Activated CD8-positive, alpha-beta memory T cell treated with anti-CD3 and anti-CD28 coated beads, Interleukin-2, amount 50 U/mL, for 4 hours (primary cell): ENCODE measurements around the gene TSSK2.

Source experiments
- DNase-seq: peaks from one replicate; pipeline ENCODE4 v3.0.0-alpha.2; 2020

Gene TSSK2

DNA sequence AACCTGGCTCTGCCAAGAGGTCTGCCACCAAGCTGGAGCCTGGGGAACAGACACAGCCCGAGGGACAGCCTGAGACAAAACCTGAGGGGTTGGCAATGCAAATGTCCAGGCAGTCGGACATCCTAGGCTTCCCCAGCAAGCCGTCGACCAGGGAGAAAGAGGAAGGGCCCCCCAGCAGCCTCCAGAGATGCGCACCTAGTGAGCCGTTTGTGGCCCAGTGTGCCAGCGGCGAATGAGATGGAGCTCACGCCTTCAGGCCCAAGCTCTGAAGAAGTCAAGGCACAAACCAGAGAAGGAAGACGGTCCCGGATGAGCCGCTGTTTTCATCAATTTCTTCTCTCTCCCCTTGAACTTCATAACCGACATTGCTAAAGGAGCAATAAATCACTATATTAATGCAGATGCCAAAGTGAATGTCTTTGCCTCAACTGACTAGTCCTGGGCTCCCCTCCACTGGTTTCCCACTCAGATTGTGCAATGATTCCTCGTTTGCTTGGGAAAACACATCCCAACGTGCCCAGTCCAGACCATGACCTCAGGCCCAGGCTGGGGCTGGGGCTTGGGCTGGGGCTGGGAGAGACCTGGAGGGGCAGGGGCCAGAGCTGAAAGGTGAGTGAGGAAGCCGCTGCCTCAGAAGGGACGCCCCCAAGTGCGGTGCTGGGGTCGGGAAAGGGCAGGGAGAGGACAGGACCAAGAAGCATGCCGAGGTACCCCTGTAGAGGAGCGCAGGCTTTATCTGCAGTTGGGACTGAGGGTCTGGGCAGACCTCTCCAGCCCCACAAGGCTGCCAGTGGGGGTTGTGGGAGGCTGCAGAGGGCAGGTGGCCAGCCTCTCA, 5.4 kb upstream of the TSSK2 start:
- DNase-seq: no peak

DNA sequence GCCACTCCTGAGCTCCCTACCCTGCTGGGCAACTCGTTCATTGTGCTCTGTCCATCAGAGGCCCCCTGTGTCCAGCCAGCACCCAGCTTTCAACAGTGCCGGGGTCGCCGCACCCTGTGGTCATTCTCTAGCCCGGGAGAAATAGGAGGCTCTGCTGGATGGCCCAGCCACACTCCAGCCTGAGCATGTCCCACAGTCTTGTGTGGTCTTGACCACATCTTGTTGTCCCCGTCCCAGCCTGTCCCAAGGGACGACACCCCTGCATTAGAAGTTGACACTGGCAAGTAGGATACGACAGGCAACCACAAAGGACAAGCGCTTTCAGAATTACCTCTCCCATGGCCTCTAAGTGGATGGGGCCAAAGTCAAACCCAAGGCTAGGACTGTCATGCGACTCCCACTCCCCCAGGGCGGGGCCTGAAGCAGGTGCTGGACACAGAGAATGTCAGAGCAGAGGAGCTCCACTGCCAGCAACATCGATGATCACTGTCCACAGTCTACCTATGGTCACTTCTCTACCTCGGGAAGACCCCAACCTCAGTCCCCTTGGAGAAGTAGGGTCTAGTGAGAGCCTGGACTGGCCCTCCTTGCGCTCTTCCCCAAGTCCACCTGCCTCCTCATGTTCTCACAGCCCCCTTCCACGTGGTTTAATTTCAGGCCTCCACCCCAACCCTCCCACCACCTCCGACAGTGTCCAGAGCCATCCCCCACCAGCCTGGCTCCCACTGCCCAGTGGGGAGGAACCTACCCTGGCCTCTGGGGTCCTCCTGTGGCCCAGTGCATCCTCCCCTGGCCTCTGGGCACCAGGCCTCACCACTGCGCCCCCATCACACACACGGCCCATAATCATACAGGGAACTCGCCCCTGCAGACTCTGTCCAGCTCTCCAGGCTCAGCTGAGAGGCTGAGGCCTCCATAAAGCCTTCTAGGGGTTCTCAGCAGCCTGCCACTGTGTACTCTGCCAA, 4.5 kb upstream of the TSSK2 start:
- no peak for DNase-seq

DNA sequence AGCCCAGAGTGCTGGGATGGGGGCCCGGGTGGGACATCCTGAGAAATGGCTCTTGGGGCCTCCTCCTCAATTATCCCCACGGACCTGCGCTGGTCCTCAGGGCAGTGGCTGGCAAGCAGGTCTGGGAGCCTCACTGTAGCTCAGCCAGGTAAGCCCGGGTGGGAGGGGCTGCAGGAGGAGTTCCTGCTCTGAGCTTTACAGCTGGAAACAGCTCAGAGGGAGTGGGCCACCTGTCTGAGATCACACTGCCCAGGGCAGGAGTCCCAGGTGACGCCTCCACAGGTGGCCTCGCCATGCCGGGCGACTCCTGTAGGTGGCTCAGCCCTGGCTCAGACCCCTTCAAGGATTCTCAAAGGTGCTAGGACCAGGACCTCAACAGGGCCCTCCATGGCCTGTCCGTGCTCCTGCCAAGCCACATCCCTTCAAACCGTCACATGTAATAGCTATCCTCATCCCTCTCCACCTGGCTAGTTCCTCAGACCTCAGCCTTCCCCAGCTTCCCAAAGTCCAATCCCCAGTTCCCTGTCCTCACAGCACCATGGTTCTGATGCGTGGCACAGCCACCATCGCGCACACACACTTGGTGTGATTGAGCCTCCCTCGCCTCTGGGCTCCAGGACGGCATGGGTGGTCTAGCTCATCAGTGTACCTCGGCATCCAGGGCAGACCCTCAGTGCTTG, 3.6 kb upstream of the TSSK2 start:
- DNase-seq: no peak

DNA sequence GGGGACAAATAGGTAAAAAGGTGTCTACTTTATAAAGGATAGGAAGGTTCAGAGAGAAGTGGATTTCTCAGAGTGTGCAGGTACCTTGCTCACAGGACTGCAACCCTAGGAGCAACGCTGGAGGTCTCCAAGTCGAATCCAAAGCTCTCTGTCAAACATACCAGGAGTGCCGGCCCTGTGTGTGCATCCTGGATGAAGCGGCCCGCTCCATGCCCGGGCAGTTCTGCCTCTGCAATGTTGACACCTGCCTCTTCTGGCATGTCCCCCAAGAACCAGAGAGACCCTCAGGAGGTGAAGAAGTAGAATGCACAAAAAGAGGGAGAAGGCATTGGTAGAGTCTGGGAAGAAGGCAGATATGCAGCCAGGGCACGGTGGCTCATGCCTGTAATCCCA, 3.1 kb upstream of the TSSK2 start:
- no peak for DNase-seq

DNA sequence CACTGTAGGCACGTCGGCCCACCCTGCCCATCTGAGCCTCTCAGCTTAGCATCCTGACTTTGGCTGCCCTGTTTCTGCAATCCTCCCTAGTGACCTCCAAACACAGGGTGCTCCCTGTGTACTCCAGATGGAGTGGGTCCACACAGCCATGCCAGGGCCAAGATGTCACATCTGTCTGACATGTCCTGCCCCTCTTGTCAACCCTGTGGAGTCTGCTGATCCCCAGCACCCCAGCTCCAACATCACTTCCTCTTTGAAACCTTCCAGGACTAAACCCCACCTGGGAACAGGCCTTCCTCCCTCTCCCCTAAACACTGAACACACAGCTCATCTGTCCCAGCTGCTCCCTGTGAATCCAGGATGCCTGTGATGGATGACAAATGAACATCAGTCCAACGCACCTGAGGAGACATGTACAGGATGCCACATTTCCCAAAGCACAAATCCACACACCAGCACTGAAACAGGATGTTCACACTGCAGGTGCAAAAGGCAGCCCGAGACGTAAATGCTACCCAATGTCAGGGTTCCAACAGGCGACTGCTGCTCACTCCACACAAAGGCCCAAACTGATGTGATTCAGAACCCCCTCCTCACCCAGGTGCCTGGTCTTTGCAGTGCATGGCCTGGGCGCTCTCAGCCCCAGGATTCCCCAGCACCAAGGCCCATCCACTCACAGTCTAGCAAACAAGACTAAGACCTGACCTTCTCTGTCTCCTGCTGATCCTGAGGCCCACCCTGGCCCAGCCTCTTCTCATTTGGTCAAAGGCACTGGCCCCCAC, 2.0 kb upstream of the TSSK2 start:
- no peak for DNase-seq

DNA sequence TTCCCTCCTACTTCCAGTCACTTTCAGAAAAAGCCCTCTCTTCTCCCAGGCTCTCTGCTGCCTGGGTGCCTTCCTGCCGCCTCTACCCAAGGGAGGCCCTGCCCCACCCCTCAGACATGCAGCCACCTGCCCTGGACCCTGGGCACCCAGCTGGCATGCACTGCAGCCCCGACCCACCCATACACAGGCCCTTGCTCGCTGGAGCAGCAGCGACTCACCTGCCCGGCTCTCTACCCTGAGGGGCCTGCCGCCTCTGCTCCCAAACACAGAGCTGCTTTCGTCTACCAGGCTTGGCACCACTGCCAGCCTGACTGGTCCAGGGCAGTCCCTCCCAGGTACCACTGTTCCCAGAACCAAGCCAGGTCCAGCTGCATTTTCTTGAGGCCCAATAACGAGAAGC, 1.2 kb upstream of the TSSK2 start:
- DNase-seq: no peak

DNA sequence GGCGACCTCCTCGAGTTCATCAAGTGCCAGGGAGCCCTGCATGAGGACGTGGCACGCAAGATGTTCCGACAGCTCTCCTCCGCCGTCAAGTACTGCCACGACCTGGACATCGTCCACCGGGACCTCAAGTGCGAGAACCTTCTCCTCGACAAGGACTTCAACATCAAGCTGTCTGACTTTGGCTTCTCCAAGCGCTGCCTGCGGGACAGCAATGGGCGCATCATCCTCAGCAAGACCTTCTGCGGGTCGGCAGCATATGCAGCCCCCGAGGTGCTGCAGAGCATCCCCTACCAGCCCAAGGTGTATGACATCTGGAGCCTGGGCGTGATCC, 542 bp downstream of the TSSK2 start:
- DNase-seq: no peak

DNA sequence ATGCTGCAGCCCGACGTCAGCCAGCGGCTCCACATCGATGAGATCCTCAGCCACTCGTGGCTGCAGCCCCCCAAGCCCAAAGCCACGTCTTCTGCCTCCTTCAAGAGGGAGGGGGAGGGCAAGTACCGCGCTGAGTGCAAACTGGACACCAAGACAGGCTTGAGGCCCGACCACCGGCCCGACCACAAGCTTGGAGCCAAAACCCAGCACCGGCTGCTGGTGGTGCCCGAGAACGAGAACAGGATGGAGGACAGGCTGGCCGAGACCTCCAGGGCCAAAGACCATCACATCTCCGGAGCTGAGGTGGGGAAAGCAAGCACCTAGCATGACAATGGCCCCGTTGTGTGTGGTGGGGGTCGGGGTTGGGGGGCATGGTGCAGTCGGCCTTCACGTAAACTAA, 1.0 kb downstream of the TSSK2 start:
- DNase-seq: no peak

DNA sequence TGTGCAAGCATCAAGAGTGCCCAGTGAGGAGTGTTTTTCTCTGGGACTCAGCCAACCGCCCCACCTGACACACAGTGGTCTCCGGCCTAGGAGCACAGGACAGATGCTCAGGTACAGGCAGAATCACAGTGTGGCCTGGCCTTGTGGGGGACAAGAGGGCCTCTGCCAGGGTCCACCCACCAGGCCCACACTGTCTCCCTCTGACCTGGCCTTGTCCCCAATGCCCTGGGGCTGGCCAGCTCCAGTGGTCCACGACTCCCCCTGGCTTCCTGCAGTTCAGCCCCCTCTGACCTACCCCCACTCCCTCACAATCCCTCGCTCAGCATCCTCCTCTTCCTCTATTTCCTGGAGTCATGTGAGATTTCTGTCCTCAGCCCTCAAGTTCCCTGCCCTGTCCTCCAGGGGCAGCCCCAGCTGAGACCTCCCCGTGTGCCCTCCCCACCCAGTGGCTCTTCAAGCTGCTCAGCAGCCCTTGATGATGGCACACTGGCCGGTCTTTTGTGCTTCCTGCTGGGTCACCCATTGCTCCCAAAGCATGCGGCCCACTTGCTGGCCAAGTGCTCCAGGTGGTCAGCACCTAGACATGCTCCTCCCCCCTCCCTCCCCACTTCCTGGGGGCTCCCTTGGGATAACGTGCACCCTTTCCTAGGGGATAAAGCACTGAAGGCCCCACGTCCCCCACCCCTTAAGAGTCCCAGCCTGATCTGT, 1.7 kb downstream of the TSSK2 start:
- DNase-seq: no peak

DNA sequence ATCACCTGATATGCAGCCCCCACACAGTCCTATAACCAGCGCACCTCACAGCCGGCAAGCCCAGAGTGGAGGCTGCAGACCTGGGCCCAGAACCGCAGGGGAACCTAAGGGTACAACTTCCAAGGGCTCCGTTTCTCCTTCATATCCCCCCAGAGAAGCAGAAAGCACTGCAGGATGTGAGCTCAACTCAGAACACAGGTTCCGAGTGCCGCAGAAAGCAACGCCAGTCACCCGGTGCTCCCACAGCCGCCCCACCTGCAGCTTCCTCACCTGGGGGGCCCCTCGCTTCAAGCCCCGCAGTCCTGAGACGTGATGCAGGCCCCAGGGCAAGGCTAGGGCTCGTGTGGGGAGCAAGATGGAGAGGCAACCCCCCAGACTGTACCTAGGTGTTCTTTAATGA, 2.5 kb downstream of the TSSK2 start:
- DNase-seq: no peak

DNA sequence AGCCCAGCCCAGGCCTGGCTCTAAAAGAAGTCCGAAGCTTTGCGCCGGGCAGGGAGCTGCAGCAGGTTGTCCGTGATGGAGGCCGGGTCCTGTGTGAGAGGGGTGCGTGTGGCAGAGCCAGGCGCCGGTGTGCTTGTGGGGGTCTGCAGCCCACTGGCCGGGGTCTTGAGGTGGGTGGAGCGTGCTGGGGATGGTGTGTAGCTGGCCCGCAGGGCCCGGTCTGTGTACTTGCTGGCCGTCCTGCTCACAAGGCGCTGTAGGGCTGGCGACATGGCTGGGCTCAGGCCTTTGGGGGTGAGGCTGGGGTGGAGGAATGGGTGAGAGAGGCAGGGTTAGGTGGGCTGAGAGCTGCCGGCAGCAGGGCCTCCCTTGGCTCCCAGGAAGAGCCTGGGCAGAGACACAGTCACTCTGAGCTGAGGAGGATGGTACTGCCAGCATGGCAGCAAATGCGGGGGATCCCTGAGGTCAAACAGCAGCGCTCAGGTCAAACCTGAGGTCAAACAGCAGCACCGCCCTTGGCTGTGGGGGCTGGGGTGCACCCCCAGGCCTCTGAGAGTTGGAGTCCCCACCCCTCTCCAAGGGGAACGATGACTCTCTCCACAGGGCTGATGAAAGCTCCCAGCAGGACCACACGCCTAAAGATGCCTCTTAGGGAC, 3.2 kb downstream of the TSSK2 start:
- no peak for DNase-seq

DNA sequence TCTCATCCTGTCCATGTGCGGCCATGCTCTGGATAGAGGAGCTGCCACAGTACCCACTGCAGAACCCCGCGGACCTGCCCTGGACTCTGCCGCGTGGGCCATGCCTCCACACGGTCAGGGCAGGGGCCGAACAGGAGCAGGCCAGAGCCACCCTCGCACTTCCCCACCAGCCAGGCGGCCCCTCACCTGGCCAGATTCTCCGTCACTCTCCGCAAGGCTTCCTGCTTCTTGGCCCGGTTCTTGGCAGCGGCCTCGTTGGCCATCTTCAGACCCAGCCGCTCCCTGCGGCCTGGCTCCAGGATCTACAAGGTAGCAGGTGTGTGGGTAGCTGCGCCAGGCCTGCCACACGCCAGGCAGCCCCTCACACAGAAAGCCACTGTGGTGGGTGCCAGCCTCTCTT, 3.8 kb downstream of the TSSK2 start:
- no peak for DNase-seq

DNA sequence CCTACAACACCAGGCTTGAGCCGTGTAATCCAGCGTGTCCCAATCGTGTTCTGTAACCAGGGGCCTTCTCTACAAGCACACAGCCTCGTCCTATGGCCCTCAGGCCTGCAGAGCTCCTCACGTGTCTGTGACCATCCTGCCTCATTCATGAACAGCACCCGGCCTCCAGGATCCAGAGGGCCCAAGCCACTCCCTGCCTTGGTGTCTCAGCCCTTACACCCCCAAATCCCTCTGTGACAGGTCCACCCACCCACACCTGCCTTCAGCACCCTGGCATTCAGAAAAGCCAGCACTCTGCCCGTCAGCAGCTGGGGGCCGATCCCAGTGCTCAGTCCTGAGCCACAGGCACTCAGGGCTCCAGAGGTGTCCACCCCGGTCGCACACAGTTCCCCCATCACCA, 5.8 kb downstream of the TSSK2 start:
- no peak for DNase-seq

DNA sequence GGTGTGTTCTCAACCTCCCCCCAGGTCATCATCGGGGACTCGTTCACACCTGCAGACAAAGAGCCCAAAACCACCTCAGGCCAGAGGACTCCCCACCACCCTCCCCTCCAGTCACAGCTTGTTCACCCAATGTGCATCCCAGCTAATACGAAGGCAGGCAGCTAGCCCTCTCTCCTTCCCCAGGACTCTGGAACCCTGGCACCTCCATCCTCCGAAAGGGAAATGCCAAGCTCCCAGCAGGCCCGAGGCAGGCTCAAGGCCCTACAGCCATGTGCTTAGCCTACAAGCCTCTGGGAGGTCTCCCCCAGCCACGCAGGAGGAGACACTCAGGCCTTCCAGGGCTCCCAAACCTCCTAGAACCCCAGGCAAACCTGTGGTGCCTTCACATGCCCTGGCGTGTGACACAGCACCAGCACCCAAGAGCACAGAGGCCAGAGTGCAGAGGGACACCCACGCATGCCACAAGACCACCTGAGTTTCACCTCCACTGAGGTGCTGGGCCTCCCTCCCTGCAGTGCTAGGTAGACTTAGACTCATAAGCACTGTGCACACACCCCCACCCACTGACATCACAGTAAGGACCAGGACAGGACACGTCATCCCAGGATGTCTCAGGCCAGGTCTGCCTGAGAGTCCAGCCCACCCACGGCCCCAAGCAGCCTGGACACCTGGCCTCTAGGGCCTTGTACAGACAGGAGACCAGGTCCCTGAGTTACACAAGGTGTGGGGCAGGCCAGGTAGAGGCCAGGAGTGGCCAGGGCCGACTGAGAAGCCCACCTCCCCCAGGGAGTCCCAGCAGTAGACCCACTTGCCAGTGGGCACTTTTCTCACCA, 6.5 kb downstream of the TSSK2 start:
- no peak for DNase-seq

DNA sequence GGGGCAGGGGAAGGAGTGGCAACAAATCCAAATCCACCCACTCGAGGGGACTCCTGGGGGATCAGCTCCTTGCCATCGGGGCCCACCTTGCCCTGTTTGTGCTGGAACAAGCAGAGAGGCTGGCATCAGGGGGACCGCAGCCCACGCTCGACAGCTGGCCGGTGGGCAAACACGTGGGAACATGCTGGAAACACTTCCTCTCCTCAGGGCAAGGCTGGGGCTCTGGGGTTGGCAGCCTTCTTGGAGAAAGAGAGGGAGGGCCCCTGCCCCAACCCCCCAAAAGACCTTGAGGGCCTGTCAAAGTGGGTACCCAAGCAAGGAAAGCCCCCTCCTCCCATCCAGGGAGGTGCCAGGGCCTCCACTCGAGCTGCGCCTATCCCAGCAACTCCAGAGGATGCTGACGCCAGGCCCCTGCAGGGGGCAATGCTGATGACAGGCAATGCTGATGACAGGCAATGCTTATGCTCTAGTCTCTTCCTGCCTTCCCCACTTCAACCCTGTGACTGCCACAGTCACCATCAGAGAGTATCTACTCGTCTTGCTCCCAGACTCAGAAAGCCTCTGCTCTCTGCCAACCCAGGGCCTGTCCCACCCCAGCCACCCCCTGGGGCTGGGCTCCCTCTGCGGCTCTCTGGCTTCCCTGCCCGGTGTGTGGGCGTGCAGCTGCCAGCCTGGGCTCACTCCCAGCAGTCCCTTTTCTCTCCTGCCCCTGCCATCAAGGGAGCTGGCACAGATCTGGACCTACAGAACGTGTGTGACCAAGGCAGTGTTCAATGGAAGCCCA, 7.3 kb downstream of the TSSK2 start:
- DNase-seq: no peak

DNA sequence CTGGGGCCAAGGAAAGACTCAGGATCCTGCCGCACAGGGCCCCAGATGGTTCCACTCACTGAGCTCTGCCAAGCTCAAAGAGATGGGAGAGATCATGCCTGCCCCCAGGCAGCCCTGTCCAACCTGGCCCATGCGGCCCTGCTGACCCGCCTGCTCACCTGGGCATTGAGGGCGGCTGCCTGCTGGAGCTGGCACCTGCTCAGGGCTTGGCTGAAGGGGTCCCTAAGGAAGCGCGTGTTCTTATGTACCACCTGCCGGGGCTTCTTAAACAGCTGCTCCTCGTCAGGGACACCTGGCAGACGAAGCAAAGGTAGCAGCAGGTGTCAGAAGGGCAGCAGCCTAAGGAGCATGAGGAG, 7.9 kb downstream of the TSSK2 start:
- DNase-seq: no peak

DNA sequence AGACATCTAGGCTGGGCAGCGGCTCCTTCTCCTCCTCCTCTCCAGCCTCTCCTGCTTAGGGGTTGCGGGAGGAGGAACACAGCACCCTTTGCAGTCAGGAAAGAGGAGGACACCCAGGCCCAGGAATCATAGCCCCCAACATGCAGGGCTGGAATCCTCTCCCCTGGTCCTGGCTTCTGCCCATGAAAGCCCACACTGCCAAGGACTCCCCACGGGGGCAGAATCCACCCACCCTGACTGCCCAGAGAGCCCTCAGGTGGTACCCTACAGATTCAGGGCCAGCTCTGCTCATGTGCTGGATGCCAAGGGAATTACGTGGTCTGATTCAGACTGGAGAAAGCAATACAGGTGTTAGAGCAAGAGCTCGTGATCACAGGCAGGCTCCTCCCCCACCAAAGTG, 8.9 kb downstream of the TSSK2 start:
- no peak for DNase-seq

DNA sequence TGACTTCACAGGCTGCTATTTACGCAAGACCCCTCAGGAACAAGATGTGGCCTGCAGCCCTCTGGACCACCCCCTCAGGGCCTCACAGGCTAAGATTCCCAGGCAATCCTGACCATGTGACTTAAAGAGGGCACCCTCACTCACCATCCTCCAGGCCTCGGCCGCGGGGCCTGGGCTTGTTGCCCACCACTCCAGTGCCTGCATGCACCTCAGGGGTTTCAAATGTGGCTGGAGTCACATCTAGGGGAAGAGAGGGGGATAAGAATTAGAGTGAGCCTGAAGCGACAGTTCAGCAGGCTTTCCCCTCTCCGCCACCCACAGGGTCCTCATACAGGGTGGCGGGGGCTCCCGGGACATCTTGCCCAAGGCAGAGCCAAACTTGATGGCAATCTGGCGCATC, 11.3 kb downstream of the TSSK2 start:
- no peak for DNase-seq

DNA sequence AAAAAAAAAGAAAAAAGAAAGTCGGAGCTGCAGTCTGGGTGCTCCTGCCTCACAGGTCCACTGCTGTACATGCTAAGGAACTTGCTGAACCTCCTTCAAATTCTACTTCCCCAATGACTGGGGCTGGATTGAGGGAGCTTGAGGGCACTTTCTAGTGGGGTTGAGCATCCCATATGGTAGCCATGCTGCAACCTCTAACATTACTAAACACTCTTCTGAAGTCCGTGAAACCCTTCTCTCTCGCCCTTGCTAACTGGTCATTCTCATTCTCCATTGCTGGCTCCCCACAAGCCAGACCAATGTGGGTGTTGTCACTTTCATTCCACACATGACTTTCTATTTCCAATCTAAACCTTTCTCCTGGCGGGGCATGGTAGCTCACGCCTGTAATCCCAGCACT, 12.1 kb downstream of the TSSK2 start:
- DNase-seq: no peak

DNA sequence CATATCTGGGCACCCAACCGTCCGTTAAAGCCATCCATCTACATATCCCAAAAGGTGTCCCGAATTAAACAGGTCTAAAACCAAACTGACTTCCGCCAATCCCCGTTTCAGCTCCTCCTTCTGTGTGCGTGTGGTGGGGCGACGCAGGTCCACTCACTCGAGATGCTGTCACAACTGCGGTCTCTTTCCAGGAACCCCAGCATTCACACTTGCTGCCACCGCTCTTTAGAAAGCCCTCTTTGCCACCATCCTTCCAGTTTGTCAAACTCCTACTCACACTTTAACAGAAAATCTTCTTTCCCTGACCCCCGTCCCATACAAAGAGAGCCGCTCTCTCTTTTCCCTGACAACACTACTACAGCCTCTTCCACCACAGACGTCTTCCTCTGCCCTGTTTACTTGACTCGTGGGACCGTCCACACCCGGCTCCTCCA, 12.9 kb downstream of the TSSK2 start:
- DNase-seq: no peak
